ENCODE data around the gene GPR141.

Gene GPR141

DNA sequence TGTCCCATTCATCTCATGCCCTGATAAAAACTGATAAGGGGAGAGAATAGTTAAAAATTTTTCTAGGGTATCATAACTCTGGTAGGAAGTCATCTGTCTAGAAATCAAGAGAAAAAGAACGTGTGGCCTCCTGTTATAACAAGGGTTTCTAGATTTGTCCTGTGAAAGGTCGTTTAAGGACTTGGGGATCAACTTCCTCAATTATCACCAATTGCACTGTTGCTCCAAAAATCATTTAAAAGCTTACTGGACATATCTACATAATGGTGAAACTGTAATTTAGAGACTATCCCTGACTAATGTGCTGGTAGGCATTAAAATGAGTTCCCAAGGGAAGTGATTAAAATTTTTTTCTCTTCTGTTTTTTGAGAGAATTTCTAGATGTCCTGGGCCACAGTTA is 58.2 kb downstream of the GPR141 start:
- DNase-seq (ENCODE audit: low spot score in 2 of 2), result no peak
- no peaks in the 10 kb centered on the region for H3K4me1 Mint-ChIP-seq

DNA sequence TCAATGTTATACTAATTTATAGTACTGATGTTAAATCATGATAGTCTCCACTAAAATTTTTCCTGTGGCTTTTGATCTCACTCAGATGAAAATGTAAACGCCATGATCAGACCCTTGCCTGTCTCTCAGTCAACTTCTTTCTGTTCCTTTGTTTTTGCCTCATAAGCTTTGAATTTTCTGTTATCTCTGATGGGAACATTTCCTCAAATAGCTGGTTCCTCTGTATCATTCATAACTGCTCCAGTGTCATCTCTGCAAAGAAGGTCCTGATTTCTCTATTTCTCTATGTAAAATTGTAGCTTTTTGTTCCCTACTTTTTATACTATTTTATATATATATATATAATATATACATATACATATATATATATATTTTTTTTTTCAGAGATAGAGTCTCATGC is 67.5 kb downstream of the GPR141 start:
- no peaks in the 10 kb centered on the region for H3K9me3 Mint-ChIP-seq
- H3K27ac Mint-ChIP-seq, result no peak overlapping the region
- ATAC-seq, result no peak
- H3K4me3 Mint-ChIP-seq, result no peak overlapping the region
- DNase-seq (ENCODE audit: low spot score in 2 of 2), result no peak
- no peaks in the 10 kb centered on the region for H3K4me1 Mint-ChIP-seq
- H3K36me3 Mint-ChIP-seq, result no peaks in the 10 kb centered on the region

More for the DNA sequence above, 58.2 kb downstream of the GPR141 start:
- H3K4me3 Mint-ChIP-seq, result no peak overlapping the region
- no peaks in the 10 kb centered on the region for H3K9me3 Mint-ChIP-seq
- H3K36me3 Mint-ChIP-seq, result no peaks in the 10 kb centered on the region
- no peak overlapping the region for H3K27ac Mint-ChIP-seq
- ATAC-seq, result no peak

DNA sequence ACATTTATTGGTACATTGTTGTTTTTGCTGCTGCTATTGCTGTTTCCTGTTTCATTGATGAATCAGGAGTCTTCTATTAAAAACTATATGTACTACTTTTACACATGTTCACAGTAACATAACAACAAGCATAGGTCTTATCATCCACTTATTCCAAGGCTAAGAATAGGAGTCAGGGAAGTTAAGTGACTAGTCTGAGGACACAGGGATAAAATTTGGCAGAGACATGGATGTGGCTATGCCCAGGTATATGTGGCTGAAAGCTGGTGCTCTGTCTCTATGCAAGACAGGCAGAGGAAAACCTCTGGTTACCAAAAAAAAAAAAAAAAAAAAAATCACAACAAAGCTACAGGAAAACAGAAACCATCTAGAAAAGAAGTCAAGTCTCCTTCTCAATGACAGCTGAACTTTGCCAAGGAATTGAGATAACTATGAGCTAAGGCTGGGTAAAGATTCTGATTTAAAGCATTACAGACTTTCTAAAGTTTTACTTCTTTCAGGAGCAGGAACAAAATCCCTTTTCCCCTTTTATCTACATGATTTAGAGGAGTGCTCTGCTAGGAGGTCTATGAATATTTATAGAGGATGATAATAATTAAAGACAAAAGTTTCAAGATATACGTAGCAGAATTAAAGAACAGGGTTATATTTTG is 70.0 kb downstream of the GPR141 start:
- DNase-seq (ENCODE audit: low spot score in 2 of 2), result no peak
- Mint-ChIP-seq H3K9me3 (no peaks in the 10 kb centered on the region), H3K27ac (no peak overlapping the region), H3K4me3 (no peak overlapping the region), H3K36me3 (no peaks in the 10 kb centered on the region), H3K4me1 (no peaks in the 10 kb centered on the region)
- no peak for ATAC-seq

DNA sequence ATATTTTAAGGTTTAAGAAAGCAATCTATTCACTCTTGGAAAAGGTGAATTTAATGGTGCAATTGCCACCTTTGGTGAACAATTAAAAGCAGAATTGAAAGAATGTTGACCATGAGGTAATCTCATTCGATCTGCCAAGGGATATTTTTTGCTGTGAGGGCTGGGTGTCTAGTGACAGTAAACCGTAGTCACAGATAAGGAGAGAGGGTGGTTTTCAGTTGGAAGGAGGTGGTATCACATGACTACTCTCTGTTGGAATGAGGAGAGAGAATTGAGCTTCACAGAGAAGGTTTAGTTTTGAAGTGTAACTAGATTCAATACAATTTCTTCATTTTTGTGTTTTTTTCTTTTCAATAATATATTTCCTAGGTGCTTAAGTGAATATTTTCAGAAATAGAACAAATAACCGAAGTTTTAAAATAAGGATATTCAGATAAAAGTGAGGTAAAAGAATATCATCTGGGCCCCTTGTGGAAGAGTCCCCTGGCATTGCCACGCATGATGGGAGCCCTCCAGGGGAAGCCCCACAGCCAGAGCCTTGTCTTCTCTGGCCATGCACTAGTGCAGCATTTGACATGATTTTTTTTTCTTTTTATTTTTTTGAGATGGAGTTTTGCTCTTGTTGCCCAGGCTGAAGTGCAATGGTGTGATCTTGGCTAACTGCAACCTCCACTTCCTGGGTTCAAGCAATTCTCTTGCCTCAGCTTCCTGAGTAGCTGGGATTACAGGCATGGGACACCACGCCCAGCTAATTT is 73.4 kb downstream of the GPR141 start:
- Mint-ChIP-seq H3K4me1 (no peaks in the 10 kb centered on the region), H3K4me3 (no peak overlapping the region), H3K36me3 (no peaks in the 10 kb centered on the region), H3K9me3 (no peaks in the 10 kb centered on the region), H3K27ac (peak overlapping the region; percentile 30)
- DNase-seq (ENCODE audit: low spot score in 2 of 2) (no peak), ATAC-seq (no peak)

DNA sequence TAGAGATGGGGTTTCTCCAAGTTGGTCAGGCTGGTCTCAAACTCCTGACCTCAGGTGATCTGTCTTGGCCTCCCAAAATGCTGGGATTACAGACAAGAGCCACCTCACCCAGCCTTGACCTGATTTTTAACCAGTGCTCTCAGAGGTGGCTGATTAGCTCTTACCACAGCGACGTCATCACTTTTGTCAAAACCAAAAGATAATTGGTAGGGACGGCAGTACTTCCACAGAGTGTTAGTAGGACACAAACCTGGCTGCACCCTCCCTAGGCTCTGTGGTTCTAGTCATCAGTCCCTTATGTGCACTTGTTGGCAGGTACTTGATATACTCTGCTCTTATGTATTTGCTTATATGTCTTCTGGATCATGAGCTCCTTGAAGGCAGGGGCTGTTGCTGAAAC is 74.0 kb downstream of the GPR141 start:
- no peaks in the 10 kb centered on the region for H3K4me1 Mint-ChIP-seq
- no peak for DNase-seq (ENCODE audit: low spot score in 2 of 2)
- H3K4me3 Mint-ChIP-seq, result no peak overlapping the region
- no peak for ATAC-seq
- no peaks in the 10 kb centered on the region for H3K36me3 Mint-ChIP-seq
- no peaks in the 10 kb centered on the region for H3K9me3 Mint-ChIP-seq
- H3K27ac Mint-ChIP-seq, result peak overlapping the region; percentile 30

DNA sequence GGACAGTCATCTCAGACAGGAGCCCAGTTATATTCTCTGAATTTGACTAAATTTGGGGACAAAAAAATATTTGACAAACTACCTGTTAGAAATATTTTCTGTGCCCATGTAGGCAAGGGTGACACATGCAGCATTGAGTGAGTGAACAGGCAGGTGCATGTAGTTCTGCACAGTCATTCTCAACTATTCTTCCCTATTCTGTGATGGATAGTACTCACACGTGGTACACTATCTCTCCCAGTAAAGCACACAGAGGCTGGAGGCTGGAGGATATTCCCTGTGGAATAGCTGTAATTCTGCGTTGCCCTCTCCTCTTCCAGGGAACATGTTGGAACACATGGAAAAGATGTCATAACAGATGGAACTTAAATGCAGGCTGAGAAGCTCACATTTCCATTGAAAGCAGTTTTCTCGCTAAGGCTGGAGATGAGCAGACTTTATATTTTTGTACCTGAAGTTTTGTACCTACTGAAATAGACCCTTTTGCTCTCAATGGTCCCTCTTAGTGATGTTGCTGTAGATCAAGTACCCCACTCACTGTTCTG is 75.0 kb downstream of the GPR141 start:
- H3K36me3 Mint-ChIP-seq, result no peaks in the 10 kb centered on the region
- H3K4me1 Mint-ChIP-seq, result no peaks in the 10 kb centered on the region
- DNase-seq (ENCODE audit: low spot score in 2 of 2) (no peak), ATAC-seq (no peak)
- H3K4me3 Mint-ChIP-seq, result no peak overlapping the region
- no peaks in the 10 kb centered on the region for H3K9me3 Mint-ChIP-seq
- H3K27ac Mint-ChIP-seq, result no peak overlapping the region

DNA sequence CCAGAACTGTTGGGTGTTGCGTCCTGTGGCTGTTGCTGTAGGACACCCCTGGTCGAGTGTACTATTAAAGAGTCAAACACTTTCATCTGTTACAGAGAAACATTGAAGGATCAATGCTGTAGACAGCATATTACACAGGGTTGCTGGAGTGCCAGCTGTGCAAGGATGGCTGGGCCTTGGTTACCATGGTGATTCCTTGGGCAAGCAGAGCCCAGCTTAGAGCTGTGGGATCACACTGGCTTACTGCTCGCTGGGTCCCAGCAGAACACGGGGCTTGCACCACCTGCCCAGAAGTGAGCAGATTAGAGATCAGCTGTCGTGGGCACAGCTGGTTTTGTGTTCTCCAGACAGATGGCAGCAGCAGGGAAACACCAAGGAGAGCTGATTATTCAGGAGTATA is 76.0 kb downstream of the GPR141 start:
- no peaks in the 10 kb centered on the region for H3K4me1 Mint-ChIP-seq
- DNase-seq (ENCODE audit: low spot score in 2 of 2), result no peak
- no peaks in the 10 kb centered on the region for H3K9me3 Mint-ChIP-seq
- H3K4me3 Mint-ChIP-seq, result no peak overlapping the region
- no peak for ATAC-seq
- no peak overlapping the region for H3K27ac Mint-ChIP-seq
- no peaks in the 10 kb centered on the region for H3K36me3 Mint-ChIP-seq

DNA sequence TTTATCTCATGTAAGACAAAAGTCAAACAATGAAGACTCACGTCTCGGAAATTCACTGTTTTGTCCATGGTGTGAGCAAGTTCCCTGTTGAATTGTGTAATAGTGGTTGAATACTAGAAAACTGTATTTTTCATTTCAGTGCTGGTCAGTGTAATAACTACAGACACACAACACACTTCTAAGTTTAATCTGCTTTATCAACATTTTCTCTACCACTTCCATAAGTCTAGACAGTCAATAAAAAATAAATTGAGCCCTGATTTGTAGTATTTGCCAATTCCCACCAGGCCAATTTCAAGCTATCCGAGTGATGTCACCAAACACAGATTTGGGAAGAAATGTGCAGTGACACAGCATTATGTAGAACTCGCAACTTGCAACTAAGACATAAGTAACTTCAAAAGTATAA is 81.9 kb downstream of the GPR141 start:
- DNase-seq (ENCODE audit: low spot score in 2 of 2), result no peak
- H3K27ac Mint-ChIP-seq, result no peak overlapping the region
- H3K4me1 Mint-ChIP-seq, result no peaks in the 10 kb centered on the region
- no peak overlapping the region for H3K4me3 Mint-ChIP-seq
- H3K9me3 Mint-ChIP-seq, result no peaks in the 10 kb centered on the region
- no peaks in the 10 kb centered on the region for H3K36me3 Mint-ChIP-seq
- ATAC-seq, result no peak

DNA sequence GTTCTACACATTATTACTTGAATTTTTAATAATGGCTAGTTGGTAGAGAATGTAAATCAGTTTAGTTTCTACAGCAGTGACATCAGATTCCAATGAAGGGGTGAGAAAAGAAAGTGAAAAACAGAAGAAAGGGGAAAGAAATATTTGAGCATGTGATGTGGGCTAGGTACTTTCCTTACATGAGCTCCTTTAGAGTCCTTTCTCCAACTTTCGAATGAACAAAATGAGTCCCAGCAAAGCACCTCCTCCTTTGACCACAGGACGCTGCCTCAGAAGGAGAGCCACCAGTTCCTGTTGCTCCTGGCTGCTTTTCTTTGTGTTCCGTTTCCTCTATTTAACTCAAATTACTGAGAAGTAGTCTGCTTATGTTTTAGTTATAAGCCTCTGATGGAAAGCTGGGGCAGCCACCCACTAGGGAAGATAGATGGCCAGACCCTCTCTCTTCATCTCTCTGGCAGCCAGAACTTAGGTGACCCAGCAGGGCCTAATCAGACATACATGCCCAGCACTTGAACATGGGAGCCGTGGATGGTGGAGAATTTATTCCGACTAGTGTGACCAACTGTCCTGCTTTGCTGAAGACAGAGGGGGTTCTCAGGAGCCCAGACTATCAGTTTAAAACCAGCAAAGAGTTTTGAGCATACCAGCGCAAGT is 82.4 kb downstream of the GPR141 start:
- no peak overlapping the region for H3K4me3 Mint-ChIP-seq
- no peaks in the 10 kb centered on the region for H3K4me1 Mint-ChIP-seq
- DNase-seq (ENCODE audit: low spot score in 2 of 2) (no peak), ATAC-seq (peak; percentile 57)
- H3K9me3 Mint-ChIP-seq, result no peaks in the 10 kb centered on the region
- no peaks in the 10 kb centered on the region for H3K36me3 Mint-ChIP-seq
- no peak overlapping the region for H3K27ac Mint-ChIP-seq

DNA sequence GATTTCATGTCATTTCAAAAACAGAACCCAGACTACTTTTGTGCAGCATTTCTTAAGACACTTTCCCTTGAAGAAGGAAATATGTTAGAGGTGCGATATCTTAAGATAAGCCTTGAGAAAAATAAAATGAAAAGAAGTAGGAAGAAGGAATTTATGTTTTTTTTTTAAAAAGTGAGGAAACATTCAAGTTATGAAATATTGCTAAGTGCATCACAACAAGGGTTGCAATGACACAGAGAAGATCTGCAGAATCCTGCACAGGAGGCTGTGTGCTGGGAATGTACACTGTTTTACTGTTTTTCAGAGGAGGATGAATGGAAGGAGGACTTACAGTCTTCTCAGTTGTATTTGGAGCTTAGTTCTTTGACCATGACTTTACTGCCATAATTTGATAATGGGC is 85.0 kb downstream of the GPR141 start:
- DNase-seq (ENCODE audit: low spot score in 2 of 2), result no peak
- Mint-ChIP-seq H3K27ac (no peak overlapping the region), H3K9me3 (peaks cover 2% of the 10 kb centered on the region), H3K36me3 (no peaks in the 10 kb centered on the region), H3K4me3 (no peak overlapping the region), H3K4me1 (no peaks in the 10 kb centered on the region)
- ATAC-seq, result no peak

DNA sequence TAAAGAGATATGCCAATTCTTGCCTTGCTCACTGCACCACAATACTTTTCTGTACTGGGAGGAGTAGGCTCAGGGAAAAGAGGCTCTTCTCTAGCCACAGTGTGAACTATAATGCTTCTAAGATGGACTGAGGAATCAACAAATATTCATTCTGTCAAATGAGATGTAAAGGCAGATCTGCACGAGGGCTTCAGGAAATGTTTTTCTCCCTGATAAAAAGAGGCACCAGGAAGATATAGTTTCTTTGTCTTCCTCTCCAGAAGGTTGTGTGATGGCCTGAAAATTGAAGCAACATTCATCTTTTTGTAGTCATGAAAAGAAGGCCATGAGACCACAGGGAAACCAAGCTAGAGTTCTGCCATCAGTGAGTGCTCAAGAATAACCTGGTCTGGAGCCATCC is 85.7 kb downstream of the GPR141 start:
- H3K4me1 Mint-ChIP-seq, result no peaks in the 10 kb centered on the region
- DNase-seq (ENCODE audit: low spot score in 2 of 2) (no peak), ATAC-seq (no peak)
- no peaks in the 10 kb centered on the region for H3K36me3 Mint-ChIP-seq
- no peak overlapping the region for H3K4me3 Mint-ChIP-seq
- no peak overlapping the region for H3K27ac Mint-ChIP-seq
- peaks cover 2% of the 10 kb centered on the region for H3K9me3 Mint-ChIP-seq

DNA sequence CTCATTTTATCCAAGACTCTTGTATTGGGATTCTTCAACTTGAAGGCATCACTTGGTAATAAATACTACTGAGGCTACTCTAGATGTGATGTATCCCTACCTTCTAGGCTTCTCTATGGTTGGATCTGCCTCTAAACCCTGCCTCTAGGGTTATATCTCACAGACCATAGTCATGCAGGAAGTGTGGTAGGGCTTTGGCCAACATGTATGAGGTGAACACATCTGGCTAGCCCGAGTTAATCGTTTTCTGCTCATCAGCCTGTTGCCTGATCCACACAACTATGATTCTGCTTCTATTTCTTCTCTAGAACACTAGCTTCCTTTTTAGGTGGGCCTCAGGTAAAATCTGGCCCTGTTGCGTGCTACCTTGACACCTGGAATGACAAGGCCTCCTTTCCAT is 86.2 kb downstream of the GPR141 start:
- ATAC-seq (no peak), DNase-seq (ENCODE audit: low spot score in 2 of 2) (no peak)
- Mint-ChIP-seq H3K9me3 (peaks cover 2% of the 10 kb centered on the region), H3K4me3 (no peak overlapping the region), H3K4me1 (no peaks in the 10 kb centered on the region), H3K27ac (no peak overlapping the region), H3K36me3 (no peaks in the 10 kb centered on the region)

DNA sequence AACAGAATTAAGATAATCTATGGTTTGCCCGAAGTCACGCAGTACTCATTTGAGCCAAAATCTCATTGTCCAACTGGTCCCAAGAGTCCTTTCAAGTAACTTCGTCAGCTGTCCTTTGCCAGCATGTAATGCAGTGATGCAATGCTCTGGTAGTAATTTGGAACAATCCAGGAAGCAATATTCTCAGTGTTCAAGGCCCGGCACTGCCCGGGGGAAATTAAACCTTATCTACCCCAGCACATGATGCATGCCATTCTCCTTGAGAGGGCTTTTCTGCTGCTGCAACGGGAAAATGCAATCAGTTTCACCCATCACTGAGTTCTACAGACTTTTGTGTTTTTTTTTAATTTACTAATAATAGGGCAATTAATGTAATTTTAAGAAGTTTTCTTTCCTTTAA is 87.3 kb downstream of the GPR141 start:
- Mint-ChIP-seq H3K4me1 (no peaks in the 10 kb centered on the region), H3K4me3 (no peak overlapping the region), H3K9me3 (peaks cover 8% of the 10 kb centered on the region), H3K27ac (no peak overlapping the region), H3K36me3 (no peaks in the 10 kb centered on the region)
- DNase-seq (ENCODE audit: low spot score in 2 of 2) (no peak), ATAC-seq (no peak)

DNA sequence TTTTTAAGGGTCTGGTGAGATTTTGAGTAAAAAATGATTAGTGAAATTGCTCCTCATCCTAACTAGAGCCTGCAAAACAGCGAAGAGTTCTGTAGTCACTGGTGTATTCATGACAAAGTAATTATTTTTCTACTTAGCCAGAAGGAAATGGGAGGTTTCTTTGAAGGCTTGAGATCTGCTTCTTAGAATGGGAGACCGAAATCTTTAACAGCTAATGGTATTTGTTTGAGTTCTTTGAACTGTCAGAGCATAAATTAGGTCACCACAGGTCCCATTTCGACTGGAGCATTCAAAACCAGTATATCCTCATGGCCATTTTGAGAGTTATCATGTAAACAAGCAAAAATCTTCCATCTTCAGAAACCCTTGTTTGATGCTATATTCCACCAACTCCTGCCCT is 87.8 kb downstream of the GPR141 start:
- H3K27ac Mint-ChIP-seq, result no peak overlapping the region
- ATAC-seq (no peak), DNase-seq (ENCODE audit: low spot score in 2 of 2) (no peak)
- H3K4me1 Mint-ChIP-seq, result no peaks in the 10 kb centered on the region
- H3K4me3 Mint-ChIP-seq, result no peak overlapping the region
- no peaks in the 10 kb centered on the region for H3K36me3 Mint-ChIP-seq
- H3K9me3 Mint-ChIP-seq, result peaks cover 8% of the 10 kb centered on the region

DNA sequence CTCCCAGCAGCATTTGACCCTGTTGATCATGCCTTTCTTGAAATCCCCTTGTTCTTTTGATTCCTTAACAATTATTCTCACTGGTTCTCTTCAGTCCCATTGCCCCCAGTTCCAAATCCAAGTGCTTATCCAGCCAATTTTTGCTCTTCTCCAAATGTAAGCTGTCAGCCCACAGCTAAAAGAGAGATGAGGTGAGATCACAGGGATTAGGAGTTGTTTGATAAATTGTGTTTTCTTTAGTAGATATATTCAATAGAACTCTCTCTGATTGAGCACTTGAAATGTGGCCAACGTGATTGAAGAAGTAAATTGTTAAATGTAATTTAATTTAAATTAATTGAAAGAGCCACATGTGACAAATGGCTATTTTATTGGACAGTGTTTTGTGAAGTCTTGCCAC is 88.2 kb downstream of the GPR141 start:
- no peaks in the 10 kb centered on the region for H3K36me3 Mint-ChIP-seq
- H3K4me1 Mint-ChIP-seq, result no peaks in the 10 kb centered on the region
- H3K9me3 Mint-ChIP-seq, result peaks cover 10% of the 10 kb centered on the region
- H3K27ac Mint-ChIP-seq, result no peak overlapping the region
- DNase-seq (ENCODE audit: low spot score in 2 of 2), result no peak
- no peak overlapping the region for H3K4me3 Mint-ChIP-seq
- no peak for ATAC-seq

DNA sequence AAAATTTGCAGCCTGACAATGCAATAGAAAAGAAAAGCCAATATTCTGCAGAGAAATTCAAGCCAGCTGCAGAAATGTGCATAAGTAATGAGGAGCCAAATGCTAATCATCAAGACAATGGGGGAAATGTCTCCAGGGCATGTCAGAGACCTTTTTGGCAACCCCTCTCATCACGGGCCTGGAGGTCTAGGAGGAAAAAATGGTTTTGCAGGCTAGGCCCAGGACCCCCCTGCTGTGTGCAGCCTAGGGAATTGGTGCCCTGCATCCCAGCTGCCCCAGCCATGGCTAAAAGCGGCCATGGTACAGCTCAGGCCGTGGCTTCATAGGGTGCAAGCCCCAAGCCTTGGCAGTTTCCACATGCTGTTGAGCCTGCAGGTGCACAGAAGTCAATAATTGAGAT is 92.4 kb downstream of the GPR141 start:
- DNase-seq (ENCODE audit: low spot score in 2 of 2) (no peak), ATAC-seq (no peak)
- Mint-ChIP-seq H3K27ac (no peak overlapping the region), H3K4me3 (no peak overlapping the region), H3K4me1 (no peaks in the 10 kb centered on the region), H3K36me3 (no peaks in the 10 kb centered on the region), H3K9me3 (peaks cover 23% of the 10 kb centered on the region)

All from stimulated activated effector memory CD8-positive, alpha-beta T cell treated with anti-CD3 and anti-CD28 coated beads, Interleukin-12 subunit alpha, Interleukin-12 subunit beta, amount 100 ng/mL, for 72 hours (primary cell).